ENCODE results near the gene RPTOR.

GRCh38 chr17:80603396-80603795 lies 58.8 kb downstream of the RPTOR start:
- TF ChIP-seq CTCF (conservative IDR thresholded peaks at IDR 0.05; ENCODE audit: low read length) (no peak), EZH2phosphoT487 (IDR thresholded peaks at IDR 0.05; ENCODE audit: borderline replicate concordance, low read depth, low read length) (no peak)

Measured in OCI-LY7 (cell line).